GM23248 (cell line): ENCODE results near the gene PYURF.

Experiments
- EZH2 ChIP-seq: fragments of 200-600 bp; sonication (generic); IDR thresholded peaks from 2 replicates; pipeline ENCODE4 v1.6.1; 2018; ENCODE audit warnings: antibody characterized with exemption, mild to moderate bottlenecking; ENCODE audit not compliant: insufficient read depth, poor library complexity, severe bottlenecking
- EZH2phosphoT487 ChIP-seq: fragments of 200-600 bp; sonication (generic); IDR thresholded peaks from 2 replicates; pipeline ENCODE4 v1.6.1; 2018; ENCODE audit warnings: antibody characterized with exemption, moderate library complexity, mild to moderate bottlenecking, low read depth; ENCODE audit not compliant: insufficient read depth

DNA sequence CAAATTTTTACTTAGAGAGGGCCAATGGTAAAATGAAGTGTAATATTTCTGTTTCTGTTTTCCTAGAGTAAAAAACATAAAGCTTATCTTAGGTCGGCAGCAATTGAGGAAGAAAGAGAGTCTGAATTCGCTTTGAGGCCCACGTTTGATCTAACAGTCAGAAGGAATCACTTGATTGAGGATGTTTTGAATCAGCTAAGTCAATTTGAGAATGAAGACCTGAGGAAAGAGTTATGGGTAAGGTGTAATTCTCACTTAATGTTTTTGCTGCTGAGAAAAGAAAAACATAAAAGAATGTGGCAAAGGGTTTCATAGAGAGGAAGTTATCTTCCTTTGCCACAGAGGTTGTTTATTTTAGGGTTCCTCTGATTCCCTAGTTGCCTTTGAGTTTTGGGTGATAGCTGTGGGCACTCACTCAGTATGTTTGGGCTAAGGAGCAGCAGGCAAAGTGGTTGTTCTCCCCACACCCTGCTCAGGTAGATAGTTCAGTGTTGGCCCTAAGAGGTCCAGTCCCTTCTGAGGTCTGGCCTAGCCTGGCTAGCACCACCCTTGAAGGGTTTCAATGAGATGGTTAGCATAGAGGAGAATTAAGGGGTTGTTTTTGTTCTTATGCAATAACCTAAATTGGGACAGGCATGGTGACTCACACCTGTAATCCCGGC is 34.3 kb downstream of the PYURF start:
- no peak for TF ChIP-seq EZH2
- TF ChIP-seq EZH2phosphoT487 = no peak
